ENCODE results near the gene TBCE.
"Not testable (repeated sequence)": the region's sequence is repeated elsewhere in the genome, so short reads cannot be mapped to it uniquely, and the experiment has no call there.

TBCE gene

DNA sequence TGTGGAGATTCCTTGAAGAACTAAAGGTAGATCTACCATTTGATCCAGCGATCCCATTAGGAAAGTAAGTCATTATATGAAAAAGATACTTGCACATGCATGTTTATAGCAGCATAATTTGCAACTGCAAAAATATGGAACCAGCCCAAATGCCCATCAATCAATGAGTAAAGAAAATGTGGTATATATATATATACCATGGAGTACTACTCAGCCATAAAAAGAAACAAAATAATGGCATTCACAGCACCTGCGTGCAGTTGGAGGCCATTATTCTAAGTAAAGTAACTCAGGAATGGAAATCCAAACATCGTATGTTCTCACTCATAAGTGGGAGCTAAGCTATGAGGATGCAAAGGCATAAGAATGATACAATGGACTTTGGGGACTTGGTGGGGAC lies 95.6 kb downstream of the TBCE start:
- CTCF ChIA-PET = interaction anchor here (0.6 kb wide), 1 partner anchor 509 kb away, joined by 3 read pairs; no protein-coding TSS in a partner anchor
- not testable (repeated sequence) for H3K4me3 Mint-ChIP-seq, H3K27me3 Mint-ChIP-seq, H3K36me3 Mint-ChIP-seq, H3K9me3 Mint-ChIP-seq, DNase-seq
- H3K27ac Mint-ChIP-seq = peak overlapping the region; percentile 33
- peaks cover 33% of the 10 kb centered on the region for H3K4me1 Mint-ChIP-seq

DNA sequence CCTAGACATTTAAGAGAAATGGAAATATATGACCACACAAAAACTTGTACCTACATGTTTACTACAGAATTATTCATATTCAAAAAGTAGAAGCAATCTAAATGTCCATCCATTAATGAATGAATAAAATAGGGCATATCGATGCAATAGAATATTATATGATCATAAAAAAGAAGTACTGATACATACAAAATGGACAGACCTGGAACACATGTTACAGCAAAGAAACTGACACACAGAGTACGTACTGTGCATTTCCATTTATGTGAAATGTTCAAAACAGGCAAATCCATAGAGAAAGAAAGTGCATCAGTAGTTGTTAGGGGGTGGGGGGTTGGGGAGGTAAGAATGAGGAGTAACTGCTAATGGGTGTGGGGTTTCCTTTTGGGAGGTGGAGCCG lies 97.8 kb downstream of the TBCE start:
- H3K4me1 Mint-ChIP-seq = peaks cover 33% of the 10 kb centered on the region
- H3K9me3 Mint-ChIP-seq = no peaks in the 10 kb centered on the region
- CTCF ChIA-PET = no interaction called here
- H3K27me3 Mint-ChIP-seq = no peaks in the 10 kb centered on the region
- no peak overlapping the region for H3K4me3 Mint-ChIP-seq
- no peak overlapping the region for H3K27ac Mint-ChIP-seq
- peaks cover 7% of the 10 kb centered on the region for H3K36me3 Mint-ChIP-seq
- no peak for DNase-seq

DNA sequence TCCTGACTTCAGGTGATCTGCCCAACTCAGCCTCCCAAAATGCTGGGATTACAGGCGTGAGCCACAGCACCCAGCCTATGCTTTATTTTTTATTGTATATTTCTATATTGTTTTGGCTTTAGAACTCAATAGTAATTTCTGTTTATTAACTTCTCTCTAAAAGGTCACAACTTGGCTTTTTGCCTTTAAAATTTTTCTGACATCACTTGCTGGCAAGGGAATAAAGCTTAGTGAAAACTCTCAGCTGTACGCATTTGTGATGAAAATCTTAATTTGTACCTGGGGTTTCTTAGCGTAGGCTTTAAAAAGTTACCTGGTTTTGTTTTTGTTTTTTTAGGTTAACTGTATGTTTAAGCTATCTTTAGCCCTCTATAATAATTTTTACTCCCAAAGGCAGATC lies 100.8 kb downstream of the TBCE start:
- Mint-ChIP-seq H3K4me1 (peaks cover 19% of the 10 kb centered on the region), H3K36me3 (peaks cover 5% of the 10 kb centered on the region), H3K27ac (no peak overlapping the region), H3K27me3 (no peaks in the 10 kb centered on the region), H3K9me3 (no peaks in the 10 kb centered on the region), H3K4me3 (no peak overlapping the region)
- CTCF ChIA-PET = interaction anchor here (0.6 kb wide), 1 partner anchor 350 kb away, joined by 3 read pairs; no protein-coding TSS in a partner anchor
- DNase-seq = no peak

DNA sequence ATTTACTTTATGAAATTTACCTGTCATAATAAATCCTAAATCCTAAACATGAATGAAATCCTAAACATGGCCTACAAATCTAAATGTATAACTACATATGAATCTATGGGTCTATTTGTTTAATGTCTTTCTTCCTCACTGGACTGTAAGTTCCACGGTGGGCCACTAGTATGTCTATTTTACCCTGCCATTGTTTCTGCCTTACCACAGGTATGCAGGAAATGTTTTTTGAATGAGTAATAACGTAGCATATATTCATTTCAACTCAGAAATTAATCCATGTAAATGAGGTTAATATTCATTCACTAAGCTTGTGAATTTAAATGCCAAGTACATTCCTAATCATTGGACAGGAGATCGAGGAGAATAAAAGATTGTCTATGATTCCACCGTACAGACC lies 101.7 kb downstream of the TBCE start:
- DNase-seq = no peak
- no peak overlapping the region for H3K27ac Mint-ChIP-seq

DNA sequence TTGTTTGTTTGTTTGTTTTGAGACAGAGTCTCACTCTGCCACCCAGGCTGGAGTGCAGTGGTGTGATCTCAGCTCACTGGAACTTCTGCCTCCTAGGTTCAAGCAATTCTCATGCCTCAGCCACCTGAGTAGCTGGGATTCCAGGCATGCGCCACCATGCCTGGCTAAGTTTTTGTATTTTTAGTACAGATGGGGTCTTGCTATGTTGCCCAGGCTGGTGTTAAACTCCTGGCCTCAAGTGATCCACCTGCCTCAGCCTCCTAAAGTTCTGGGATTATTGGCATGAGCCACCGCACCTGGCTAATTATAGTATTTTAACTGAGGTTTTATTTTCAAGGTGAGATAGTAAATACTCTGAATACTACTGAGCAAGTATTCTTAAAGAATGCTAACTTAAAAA lies 102.7 kb downstream of the TBCE start:
- not testable (repeated sequence) for H3K27me3 Mint-ChIP-seq, DNase-seq, H3K27ac Mint-ChIP-seq, H3K4me1 Mint-ChIP-seq, H3K4me3 Mint-ChIP-seq, H3K36me3 Mint-ChIP-seq, H3K9me3 Mint-ChIP-seq
- CTCF ChIA-PET = interaction anchor here (1.0 kb wide), 1 partner anchor 53 kb away, joined by 3 read pairs; no protein-coding TSS in a partner anchor

More for the DNA sequence above, 101.7 kb downstream of the TBCE start:
- CTCF ChIA-PET = no interaction called here
- H3K4me1 Mint-ChIP-seq = peaks cover 16% of the 10 kb centered on the region
- H3K4me3 Mint-ChIP-seq = no peak overlapping the region
- H3K36me3 Mint-ChIP-seq = peaks cover 5% of the 10 kb centered on the region
- no peaks in the 10 kb centered on the region for H3K9me3 Mint-ChIP-seq
- H3K27me3 Mint-ChIP-seq = no peaks in the 10 kb centered on the region

DNA sequence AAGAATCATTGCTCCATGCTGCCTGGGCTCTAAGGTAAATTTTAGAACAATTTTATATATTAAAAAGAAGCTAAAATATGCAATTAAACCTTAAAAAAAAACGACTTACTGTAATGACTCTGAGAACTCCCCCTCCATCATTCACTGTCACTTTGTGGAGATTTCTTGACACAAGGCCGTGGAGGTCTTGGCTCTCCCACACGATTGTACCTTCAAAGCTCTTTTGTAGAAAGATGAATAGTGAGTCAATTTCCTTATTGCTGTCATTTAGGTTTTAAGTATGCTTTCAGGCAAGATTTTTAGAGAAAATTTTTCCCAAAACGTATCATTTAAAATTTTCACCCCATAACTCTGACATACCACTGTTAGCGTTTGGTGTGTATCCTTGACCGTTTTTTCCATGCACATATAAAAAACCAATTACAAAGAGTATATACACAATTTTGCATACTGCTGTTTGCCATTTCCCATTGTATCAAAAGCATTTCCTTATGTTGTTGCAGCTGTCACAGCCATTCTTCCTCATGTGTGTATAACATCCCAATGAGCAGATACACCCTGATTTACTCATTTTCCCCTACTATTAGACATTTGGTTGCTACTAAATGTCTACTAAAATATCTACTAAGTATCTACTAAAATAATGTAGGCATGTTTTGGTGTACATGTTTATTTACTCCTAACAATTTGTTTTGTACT lies 103.7 kb downstream of the TBCE start:
- CTCF ChIA-PET = interaction anchor here (0.7 to 1.0 kb wide), 2 partner anchors 54 to 1346 kb away, joined by 3 read pairs; no protein-coding TSS in a partner anchor
- Mint-ChIP-seq H3K9me3 (no peaks in the 10 kb centered on the region), H3K36me3 (peaks cover 5% of the 10 kb centered on the region), H3K27ac (no peak overlapping the region), H3K4me3 (no peak overlapping the region), H3K27me3 (no peaks in the 10 kb centered on the region), H3K4me1 (no peaks in the 10 kb centered on the region)
- no peak for DNase-seq

DNA sequence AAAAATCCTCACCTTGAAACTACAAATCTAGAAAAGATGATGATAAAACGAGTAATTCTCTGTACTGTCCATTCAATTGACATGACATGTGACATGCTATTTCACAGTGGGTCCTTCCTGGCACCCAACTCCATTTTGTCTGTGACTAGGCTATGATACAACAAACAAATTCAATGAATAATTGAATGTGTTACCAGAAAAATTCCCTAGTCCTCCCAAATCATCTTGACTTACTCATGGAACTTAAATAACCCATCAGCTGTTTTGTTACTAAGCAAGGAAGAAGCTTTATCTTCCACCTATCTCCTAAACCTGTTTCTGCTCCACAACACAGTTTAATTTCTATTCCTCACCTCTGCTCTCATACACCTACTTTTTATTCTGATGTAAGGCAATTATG lies 106.6 kb downstream of the TBCE start:
- CTCF ChIA-PET = no interaction called here
- no peaks in the 10 kb centered on the region for H3K4me1 Mint-ChIP-seq

DNA sequence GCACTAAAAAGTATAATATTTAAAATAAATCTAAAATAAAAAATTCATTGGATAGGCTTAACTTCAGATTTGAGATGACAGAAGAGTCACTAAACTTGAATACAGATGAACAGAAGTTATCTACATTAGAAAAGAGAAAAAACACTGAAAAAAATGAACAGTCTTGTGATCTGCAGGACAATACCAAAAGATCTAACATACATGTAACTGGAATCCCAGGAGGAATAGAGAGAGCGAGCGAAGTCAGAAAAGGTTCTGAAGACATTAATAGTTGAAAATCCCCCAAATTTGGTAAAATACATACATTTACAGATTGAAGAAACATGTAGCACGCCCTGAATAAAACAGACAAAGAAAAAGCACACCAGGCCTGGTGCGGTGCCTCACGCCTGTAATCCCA lies 115.9 kb downstream of the TBCE start:
- Mint-ChIP-seq H3K27me3 (no peaks in the 10 kb centered on the region), H3K9me3 (no peaks in the 10 kb centered on the region), H3K27ac (no peak overlapping the region), H3K4me1 (no peaks in the 10 kb centered on the region), H3K36me3 (peaks cover 23% of the 10 kb centered on the region), H3K4me3 (no peak overlapping the region)
- CTCF ChIA-PET = no interaction called here
- no peak for DNase-seq

More for the DNA sequence above, 106.6 kb downstream of the TBCE start:
- Mint-ChIP-seq H3K36me3 (peaks cover 16% of the 10 kb centered on the region), H3K27ac (no peak overlapping the region), H3K9me3 (no peaks in the 10 kb centered on the region), H3K27me3 (no peaks in the 10 kb centered on the region), H3K4me3 (no peak overlapping the region)
- no peak for DNase-seq

DNA sequence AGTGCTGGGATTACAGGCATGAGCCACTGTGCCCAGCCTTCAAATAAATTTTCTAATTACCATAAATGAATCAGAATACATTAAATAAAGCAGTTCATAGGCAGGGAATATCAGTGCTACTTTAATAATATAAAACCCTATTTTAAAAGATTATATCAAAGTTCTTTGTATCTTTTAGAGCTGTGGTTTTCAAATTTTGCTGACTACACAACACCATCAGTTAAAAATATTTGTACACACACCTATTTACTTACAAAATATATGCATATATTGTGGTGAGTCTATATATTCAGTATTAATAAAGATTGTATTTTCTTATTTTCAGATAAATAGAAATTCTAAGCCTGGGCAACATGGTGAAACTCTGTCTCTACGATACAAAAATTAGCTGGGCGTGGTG lies 118.3 kb downstream of the TBCE start:
- CTCF ChIA-PET = interaction anchor here (1.4 kb wide), 1 partner anchor 19 kb away, joined by 5 read pairs; no protein-coding TSS in a partner anchor
- Mint-ChIP-seq H3K4me1 (no peaks in the 10 kb centered on the region), H3K4me3 (no peak overlapping the region), H3K27ac (no peak overlapping the region), H3K36me3 (peaks cover 11% of the 10 kb centered on the region), H3K9me3 (no peaks in the 10 kb centered on the region), H3K27me3 (no peaks in the 10 kb centered on the region)
- no peak for DNase-seq

DNA sequence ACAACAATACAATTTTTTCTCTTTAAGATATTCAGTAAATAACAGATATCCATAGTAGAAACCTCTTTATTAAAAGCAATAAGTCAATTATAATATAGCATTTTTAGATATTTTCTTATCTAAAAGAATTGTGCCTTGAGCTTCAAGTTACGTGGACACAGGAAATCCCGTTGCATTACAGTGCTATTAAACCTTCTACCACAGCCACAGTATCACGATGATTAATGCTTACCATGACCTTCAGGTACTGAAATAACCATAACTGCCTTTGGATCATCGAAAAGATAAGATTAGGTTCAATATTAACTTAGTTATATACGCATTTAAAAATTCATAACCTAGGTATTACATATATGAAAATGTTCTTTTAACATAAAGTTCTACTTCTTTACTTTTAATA lies 119.1 kb downstream of the TBCE start:
- Mint-ChIP-seq H3K27ac (no peak overlapping the region), H3K4me3 (no peak overlapping the region), H3K4me1 (no peaks in the 10 kb centered on the region), H3K27me3 (no peaks in the 10 kb centered on the region), H3K9me3 (no peaks in the 10 kb centered on the region), H3K36me3 (peaks cover 11% of the 10 kb centered on the region)
- CTCF ChIA-PET = interaction anchor here (1.4 kb wide), 1 partner anchor 19 kb away, joined by 5 read pairs; no protein-coding TSS in a partner anchor
- DNase-seq = no peak

DNA sequence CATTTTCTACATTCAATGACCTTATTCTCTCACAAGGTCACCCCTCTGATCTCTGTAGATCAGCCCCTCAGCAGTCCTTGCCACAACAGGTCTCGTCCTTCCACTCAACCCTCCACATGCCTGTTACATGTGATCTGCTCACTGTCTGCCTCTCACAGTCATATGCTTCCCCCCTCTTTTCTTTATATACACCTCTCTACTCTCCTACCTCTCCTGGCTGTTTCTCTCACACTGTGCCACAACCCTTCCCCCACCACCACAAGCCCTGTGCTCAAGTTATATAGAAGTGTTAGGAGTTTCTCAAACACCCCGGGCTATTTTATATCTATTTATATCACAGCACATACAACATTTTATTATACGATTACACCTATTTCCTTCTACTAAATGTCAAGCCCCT lies 124.4 kb downstream of the TBCE start:
- Mint-ChIP-seq H3K4me1 (peaks cover 18% of the 10 kb centered on the region), H3K36me3 (peaks cover 14% of the 10 kb centered on the region), H3K4me3 (no peak overlapping the region), H3K27me3 (no peaks in the 10 kb centered on the region), H3K27ac (no peak overlapping the region), H3K9me3 (no peaks in the 10 kb centered on the region)
- DNase-seq = no peak
- CTCF ChIA-PET = no interaction called here

DNA sequence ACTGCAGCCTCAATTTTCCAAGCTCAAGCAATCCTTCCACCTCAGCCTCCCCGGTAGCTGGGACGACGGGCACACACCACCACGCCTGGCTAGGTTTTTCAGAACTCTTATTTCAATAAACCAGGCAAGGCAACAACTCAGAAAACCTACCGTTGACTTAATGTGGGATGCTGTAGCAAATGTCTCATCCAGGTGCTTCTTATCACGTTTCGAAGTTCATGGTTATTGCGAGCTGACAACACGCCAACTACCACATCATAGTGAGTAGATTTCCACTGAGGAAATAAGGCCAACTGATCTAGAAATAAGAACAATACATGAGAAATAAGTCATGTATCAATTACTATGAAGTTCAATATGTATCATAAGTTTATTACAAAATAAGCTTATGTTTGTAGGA lies 127.3 kb downstream of the TBCE start:
- Mint-ChIP-seq H3K36me3 (peaks cover 12% of the 10 kb centered on the region), H3K27me3 (no peaks in the 10 kb centered on the region), H3K4me1 (peaks cover 18% of the 10 kb centered on the region), H3K27ac (no peak overlapping the region), H3K4me3 (no peak overlapping the region), H3K9me3 (no peaks in the 10 kb centered on the region)
- CTCF ChIA-PET = interaction anchor here (2.9 kb wide), 1 partner anchor 10 kb away, joined by 11 read pairs; the partner anchor contains the start of gene B3GALNT2
- no peak for DNase-seq

DNA sequence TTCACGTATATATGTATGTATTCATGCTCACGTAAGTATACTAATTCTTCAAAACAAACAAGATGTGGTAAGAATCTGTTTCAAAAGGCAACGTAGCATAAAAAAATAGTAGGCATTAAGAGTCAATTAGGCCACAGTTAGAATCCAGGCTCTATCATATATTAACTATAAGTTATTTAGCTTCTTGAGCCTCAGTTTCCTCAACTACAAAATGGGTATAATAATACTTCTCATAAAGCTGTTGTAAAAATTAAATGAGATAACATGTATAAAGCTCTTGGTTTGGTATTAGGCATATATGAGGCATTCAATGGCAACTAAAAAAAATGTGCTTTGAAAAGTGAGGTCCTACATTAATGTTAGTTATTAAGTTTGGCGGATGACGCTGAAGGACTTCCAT lies 127.8 kb downstream of the TBCE start:
- no peak for DNase-seq
- Mint-ChIP-seq H3K27ac (no peak overlapping the region), H3K4me1 (peaks cover 18% of the 10 kb centered on the region), H3K9me3 (no peaks in the 10 kb centered on the region), H3K27me3 (no peaks in the 10 kb centered on the region), H3K4me3 (no peak overlapping the region), H3K36me3 (peaks cover 12% of the 10 kb centered on the region)
- CTCF ChIA-PET = interaction anchor here (2.9 kb wide), 1 partner anchor 10 kb away, joined by 11 read pairs; the partner anchor contains the start of gene B3GALNT2

DNA sequence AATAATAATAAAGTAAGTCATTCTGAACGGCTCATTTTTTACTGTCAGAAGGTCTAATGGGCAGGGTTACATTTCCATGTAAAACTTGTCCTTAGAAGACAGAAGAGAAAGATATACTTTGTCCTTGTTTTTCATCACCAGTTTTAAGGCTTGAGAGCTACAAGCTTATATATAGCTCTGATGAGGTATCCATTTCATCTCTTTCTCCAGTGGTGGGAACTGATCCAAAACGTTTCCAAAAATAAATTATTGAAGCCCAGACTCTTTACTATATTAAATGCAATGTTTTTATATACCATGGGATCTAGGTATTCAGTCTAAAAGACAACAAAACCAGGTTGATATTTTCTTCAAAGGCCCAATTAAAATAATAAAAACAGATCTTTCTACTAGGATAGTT lies 128.3 kb downstream of the TBCE start:
- CTCF ChIA-PET = interaction anchor here (2.9 kb wide), 1 partner anchor 9 kb away, joined by 11 read pairs; the partner anchor contains the start of gene B3GALNT2
- H3K27ac Mint-ChIP-seq = no peak overlapping the region
- no peak overlapping the region for H3K4me3 Mint-ChIP-seq
- no peaks in the 10 kb centered on the region for H3K9me3 Mint-ChIP-seq
- no peak for DNase-seq
- H3K36me3 Mint-ChIP-seq = peaks cover 12% of the 10 kb centered on the region
- peaks cover 20% of the 10 kb centered on the region for H3K4me1 Mint-ChIP-seq
- no peaks in the 10 kb centered on the region for H3K27me3 Mint-ChIP-seq

DNA sequence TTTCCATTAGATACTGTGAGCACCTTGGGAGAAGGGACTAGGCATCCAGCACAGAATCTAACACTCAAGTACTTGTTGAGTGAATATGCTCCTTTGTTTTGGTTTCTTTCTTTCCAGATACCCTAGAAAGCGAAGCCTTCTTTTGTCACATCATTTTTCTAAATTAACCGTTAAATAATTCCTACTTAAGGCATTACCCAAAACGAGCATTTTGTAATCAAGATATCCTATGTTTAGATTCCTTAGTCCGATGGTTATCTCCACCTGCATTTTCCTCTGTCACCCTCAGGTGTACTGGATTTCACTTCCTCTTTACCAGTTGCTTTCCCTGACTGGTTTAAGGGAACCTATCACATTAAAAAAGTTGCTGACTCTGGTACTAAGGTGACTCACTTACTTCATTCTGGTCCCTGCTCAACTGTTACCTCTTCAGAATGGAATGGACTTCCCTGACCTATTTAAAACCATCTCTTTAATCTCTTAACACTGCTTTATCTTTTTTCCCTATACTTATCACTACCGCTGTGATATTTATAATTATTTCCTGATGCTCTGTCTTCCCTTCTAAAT lies 133.8 kb downstream of the TBCE start:
- no peak overlapping the region for H3K27ac Mint-ChIP-seq
- CTCF ChIA-PET = interaction anchor here (1.0 kb wide), 1 partner anchor 312 kb away, joined by 3 read pairs; no protein-coding TSS in a partner anchor
- no peaks in the 10 kb centered on the region for H3K36me3 Mint-ChIP-seq
- peaks cover 19% of the 10 kb centered on the region for H3K4me1 Mint-ChIP-seq
- no peaks in the 10 kb centered on the region for H3K9me3 Mint-ChIP-seq
- H3K27me3 Mint-ChIP-seq = peaks cover 4% of the 10 kb centered on the region
- DNase-seq = no peak
- H3K4me3 Mint-ChIP-seq = no peak overlapping the region
